PC-3 (cell line): Measurements from ENCODE around the gene PHACTR2.

Experiments used
- EZH2 ChIP-seq: fragments of 300-600 bp; sonication (generic); IDR thresholded peaks from one replicate; pipeline ENCODE4 v1.6.1; 2017; ENCODE audit warnings: antibody characterized with exemption, mild to moderate bottlenecking, low read length; ENCODE audit not compliant: unreplicated experiment
- EZH2phosphoT487 ChIP-seq: fragments of 300-600 bp; sonication (generic); IDR thresholded peaks from 2 replicates; pipeline ENCODE4 v1.6.1; 2018; ENCODE audit warnings: mild to moderate bottlenecking, antibody characterized with exemption, low read length, borderline replicate concordance
- TF ChIP-seq, protein P1 (sequence below): fragments of 300-600 bp; sonication (generic); conservative IDR thresholded peaks from 2 replicates; pipeline ENCODE4 v1.5.1; 2017; ENCODE audit warnings: antibody characterized with exemption, low read depth, mild to moderate bottlenecking, low read length

DNA sequence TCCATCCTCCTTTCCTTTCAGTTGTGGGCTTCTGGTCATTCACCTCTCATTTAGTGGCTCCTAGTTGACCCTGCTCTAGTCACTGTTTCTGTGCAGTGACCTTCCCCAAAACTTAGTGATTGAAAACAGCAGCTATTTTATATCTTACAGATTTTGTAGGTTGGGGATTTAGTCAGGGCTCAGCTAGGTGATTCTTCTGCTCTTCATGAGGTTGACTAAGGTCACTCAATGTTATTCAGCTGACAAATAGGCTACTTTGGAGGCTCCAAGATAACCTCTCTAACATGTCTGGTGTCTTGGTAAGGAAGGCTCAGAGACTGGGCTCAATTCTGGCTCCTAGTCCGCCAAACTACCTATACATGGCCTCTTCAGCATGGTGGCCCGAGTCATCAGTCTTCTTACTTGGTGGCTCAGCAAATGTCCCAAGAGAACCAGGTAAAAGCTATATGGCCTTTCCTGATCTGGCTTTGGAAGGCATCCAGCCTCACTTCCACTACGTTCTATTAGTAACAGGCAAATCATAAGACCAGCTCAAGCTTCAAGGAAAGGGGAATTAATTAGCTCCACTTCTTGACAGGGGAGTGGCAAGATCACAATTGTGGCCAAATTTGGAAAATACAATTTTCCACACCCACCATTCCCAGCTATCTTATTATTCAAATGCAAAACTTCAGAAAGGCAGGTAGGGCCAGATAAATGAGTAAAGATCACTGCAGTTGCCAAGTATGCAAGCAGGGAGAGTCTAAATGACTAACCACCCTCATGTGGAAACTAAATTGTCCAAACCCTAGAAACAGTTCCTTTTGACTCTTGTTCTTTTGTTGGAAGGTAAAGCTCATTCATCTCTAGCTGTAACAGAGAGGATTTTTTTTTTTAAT lies 114.9 kb downstream of the PHACTR2 start:
- TF ChIP-seq EZH2phosphoT487 (no peak), EZH2 (no peak)
- TF ChIP-seq, protein P1, sequence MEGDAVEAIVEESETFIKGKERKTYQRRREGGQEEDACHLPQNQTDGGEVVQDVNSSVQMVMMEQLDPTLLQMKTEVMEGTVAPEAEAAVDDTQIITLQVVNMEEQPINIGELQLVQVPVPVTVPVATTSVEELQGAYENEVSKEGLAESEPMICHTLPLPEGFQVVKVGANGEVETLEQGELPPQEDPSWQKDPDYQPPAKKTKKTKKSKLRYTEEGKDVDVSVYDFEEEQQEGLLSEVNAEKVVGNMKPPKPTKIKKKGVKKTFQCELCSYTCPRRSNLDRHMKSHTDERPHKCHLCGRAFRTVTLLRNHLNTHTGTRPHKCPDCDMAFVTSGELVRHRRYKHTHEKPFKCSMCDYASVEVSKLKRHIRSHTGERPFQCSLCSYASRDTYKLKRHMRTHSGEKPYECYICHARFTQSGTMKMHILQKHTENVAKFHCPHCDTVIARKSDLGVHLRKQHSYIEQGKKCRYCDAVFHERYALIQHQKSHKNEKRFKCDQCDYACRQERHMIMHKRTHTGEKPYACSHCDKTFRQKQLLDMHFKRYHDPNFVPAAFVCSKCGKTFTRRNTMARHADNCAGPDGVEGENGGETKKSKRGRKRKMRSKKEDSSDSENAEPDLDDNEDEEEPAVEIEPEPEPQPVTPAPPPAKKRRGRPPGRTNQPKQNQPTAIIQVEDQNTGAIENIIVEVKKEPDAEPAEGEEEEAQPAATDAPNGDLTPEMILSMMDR: no peak
